Bronchial epithelial cell (primary cell): Measurements from ENCODE around the gene ZIC4. TPM values are rescaled to one million over a fixed set of nuclear protein-coding genes. Genes with fewer than 3 reads are reported as not detected.

Source experiments
- DNase-seq: peaks from one replicate; pipeline ENCODE4 v3.0.0-alpha.2; 2010; ENCODE audit warnings: low read depth
- FAIRE-seq: peaks from 2 replicates; lab custom pipeline; 2011; peaks lifted over from hg19 to GRCh38; lab: Jason Lieb, UNC
- H3K27me3 ChIP-seq: 2 replicates; pipeline ENCODE4 v1.5.1; 2011; ENCODE audit warnings: low read length; ENCODE audit not compliant: control insufficient read depth, insufficient read depth
- H3K36me3 ChIP-seq: 2 replicates; pipeline ENCODE4 v1.5.1; 2011; ENCODE audit warnings: low read length; ENCODE audit not compliant: control insufficient read depth, insufficient read depth
- H3K4me3 ChIP-seq: 2 replicates; pipeline ENCODE4 v1.5.1; 2011; ENCODE audit warnings: mild to moderate bottlenecking, low read depth, low read length, control low read depth
- total RNA-seq: library from RNA; depleted of rRNA; stranded (reverse); fragments of >200 nt; gene quantifications from 2 replicates; pipeline ENCODE4 v1.2.1, GENCODE V29; 2014
- TF ChIP-seq, protein P1 (sequence below): IDR thresholded peaks from 2 replicates; pipeline ENCODE4 v1.5.1; 2011; ENCODE audit warnings: mild to moderate bottlenecking, moderate library complexity, low read length, control low read depth, inconsistent platforms; ENCODE audit not compliant: insufficient read depth, severe bottlenecking

The ZIC4 gene
- total RNA-seq, 1 donor from 2014 or later, result not detected

DNA sequence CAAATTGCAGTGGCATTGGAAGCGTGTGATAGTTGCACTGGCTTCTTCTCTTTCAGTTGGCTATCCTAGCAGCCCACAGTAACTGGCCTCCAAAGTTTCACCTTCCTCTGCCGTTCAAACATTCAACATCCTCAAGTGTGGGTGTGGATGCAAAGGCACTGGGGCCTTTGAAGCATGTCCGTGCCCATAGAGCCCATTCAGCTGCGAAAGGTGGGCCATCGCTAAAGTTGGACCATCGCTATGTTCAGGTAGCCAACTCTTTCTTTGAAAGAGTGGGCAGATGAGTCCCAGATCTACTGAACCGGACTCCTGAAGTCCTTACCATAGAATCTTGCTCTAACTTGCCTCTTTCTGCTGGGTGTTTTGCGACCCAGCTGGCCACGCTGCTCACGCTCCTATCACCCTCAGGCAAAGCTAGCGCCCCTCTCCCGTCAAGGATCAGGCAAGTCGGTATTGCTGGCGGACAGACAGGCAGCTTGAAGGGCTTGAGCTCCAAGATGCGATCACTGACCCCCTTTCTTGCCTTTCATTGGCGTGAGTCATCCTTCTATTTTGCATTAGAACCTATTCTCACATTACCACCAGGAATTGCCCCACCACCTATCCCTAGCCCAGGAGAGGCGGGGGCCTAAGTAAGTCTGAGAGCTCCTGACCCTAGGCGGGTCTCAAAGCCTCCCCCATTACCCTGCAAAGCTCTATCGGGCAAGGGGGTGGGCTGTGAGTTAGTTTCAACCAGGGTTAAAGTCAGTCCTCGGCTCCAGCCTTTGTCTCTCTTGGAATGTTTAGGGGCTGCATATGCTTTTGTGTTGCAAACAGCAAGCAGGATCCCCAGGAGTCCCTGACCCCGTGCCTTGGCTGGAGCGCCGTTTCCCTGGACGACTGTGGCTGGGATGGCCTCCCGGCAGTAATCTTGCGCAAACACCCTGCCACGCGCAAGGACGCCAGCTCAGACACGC, 28.7 kb downstream of the ZIC4 start:
- no peak for FAIRE-seq
- TF ChIP-seq, protein P1, sequence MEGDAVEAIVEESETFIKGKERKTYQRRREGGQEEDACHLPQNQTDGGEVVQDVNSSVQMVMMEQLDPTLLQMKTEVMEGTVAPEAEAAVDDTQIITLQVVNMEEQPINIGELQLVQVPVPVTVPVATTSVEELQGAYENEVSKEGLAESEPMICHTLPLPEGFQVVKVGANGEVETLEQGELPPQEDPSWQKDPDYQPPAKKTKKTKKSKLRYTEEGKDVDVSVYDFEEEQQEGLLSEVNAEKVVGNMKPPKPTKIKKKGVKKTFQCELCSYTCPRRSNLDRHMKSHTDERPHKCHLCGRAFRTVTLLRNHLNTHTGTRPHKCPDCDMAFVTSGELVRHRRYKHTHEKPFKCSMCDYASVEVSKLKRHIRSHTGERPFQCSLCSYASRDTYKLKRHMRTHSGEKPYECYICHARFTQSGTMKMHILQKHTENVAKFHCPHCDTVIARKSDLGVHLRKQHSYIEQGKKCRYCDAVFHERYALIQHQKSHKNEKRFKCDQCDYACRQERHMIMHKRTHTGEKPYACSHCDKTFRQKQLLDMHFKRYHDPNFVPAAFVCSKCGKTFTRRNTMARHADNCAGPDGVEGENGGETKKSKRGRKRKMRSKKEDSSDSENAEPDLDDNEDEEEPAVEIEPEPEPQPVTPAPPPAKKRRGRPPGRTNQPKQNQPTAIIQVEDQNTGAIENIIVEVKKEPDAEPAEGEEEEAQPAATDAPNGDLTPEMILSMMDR, result no peak
- no peaks in the 10 kb centered on the region for H3K36me3 ChIP-seq
- no peak for DNase-seq
- H3K27me3 ChIP-seq, result peaks cover 25% of the 10 kb centered on the region
- H3K4me3 ChIP-seq, result no peak overlapping the region

DNA sequence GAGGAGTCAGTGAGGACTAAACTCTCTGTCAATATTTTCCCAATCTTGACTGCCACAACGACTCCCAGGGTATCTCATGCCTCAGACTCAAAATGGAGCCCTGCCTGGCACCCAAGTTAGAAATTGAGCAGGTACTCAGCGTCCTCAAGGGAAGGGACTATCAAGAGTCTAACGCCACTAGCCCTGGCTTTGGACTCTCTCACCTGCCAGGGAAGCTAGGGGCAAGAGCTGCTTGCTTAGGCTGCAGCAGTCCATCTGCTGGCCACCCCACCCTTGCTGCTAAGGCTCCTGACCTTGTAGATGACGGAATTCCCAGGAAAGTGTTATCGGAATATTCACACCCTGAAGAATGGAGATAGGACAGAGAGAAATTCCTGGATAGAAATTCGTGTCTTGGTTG, 33.0 kb downstream of the ZIC4 start:
- H3K36me3 ChIP-seq, result no peaks in the 10 kb centered on the region
- H3K4me3 ChIP-seq, result no peak overlapping the region
- DNase-seq (no peak), FAIRE-seq (no peak)
- TF ChIP-seq, protein P1, result no peak
- H3K27me3 ChIP-seq, result peaks cover 29% of the 10 kb centered on the region

DNA sequence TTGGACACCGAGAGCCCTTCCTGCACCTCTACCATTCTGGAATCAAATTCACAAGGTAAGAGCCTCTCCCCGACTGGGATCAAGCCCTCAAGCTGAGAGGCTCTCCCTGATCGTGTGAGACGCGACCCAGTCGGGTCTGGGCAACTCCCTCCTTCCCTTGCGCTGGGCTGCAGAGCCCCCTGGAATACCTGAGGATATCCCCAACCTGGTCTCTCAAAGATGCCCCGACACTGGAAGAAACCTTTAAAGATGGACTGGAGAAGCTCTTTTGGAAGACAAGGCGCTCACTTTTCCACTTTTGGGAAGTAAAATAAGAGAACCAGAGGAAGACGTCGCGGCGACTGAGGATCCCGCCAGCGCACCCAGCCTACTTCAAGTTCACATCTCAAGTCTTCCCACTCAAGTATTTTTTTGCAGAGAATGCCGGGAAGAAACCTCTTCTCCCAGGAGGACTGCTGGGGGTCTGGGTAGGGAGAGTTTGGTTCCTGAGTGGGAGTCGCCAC, 33.8 kb downstream of the ZIC4 start:
- Histone ChIP-seq H3K36me3 (no peaks in the 10 kb centered on the region), H3K27me3 (peaks cover 28% of the 10 kb centered on the region), H3K4me3 (no peak overlapping the region)
- TF ChIP-seq, protein P1, result no peak
- DNase-seq, result no peak
- no peak for FAIRE-seq

DNA sequence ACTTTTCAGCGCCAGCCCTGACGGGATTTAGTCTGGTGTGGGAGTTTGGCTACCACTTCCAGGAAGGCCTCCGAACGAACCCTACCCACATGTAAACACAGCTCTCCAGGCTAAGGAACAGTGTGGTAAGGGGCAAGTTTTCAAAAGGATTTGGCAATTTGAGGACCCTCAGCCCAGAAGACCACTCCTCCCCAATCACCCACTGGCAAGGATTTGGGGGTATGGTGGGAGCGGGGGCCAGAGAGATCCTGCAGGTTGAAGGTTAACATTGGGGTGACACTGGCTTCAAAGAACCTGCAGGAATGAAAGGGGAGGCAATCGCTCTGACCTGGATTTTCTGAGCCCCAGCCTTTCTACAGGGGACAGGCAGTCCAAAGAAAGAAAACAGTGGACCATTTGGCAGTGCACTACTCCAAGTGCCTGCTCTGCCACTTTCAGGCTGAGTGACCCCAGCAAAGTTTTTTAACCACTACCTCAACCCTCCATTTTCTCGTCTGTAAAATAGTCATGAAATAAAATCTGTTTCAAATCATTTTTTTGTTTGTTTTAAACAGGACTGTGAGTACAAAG, 34.5 kb downstream of the ZIC4 start:
- DNase-seq, result no peak
- peaks cover 24% of the 10 kb centered on the region for H3K27me3 ChIP-seq
- FAIRE-seq, result no peak
- H3K4me3 ChIP-seq, result no peak overlapping the region
- TF ChIP-seq, protein P1, result no peak
- no peaks in the 10 kb centered on the region for H3K36me3 ChIP-seq

DNA sequence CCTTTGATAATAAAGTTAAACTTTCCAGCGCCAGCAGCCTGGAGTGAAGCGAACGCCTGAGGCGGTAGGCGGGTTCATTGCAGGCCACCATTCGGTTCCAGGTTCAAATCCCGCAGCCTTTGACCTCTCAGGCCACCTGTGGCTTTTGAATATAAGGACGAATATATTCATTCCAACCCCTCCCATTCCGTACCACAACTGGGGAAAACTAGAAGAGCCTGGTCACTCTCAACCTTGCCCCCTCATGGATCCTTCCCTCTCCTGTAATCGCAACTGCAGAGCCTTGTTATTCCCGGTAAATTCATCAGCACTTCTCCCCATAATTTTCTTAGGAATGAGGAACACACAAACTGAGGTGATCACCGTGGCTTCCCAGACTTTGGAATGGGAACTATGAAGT, 35.2 kb downstream of the ZIC4 start:
- H3K36me3 ChIP-seq, result no peaks in the 10 kb centered on the region
- no peak for FAIRE-seq
- peaks cover 24% of the 10 kb centered on the region for H3K27me3 ChIP-seq
- no peak for DNase-seq
- H3K4me3 ChIP-seq, result no peak overlapping the region
- TF ChIP-seq, protein P1, result no peak
